ENCODE data around the gene AGPAT3. TPM values are rescaled to one million over a fixed set of nuclear protein-coding genes. Genes with fewer than 3 reads are reported as not detected.

The AGPAT3 gene
- total RNA-seq, 1 donor from 2014 or later = 63.2 TPM

GRCh38 chr21:43940329-43941050 is 75.5 kb downstream of the AGPAT3 start:
- Mint-ChIP-seq H3K9me3 (ENCODE audit: unreplicated experiment) (no peaks in the 10 kb centered on the region), H3K4me3 (ENCODE audit: unreplicated experiment) (no peak overlapping the region), H3K36me3 (ENCODE audit: unreplicated experiment) (peaks cover 2% of the 10 kb centered on the region), H3K4me1 (ENCODE audit: unreplicated experiment) (peaks cover 8% of the 10 kb centered on the region), H3K27me3 (ENCODE audit: unreplicated experiment) (no peaks in the 10 kb centered on the region), H3K27ac (ENCODE audit: unreplicated experiment) (no peak overlapping the region)
- no peak for TF ChIP-seq CTCF (IDR thresholded peaks at IDR 0.05)
- no peak for DNase-seq (ENCODE audit: extremely low spot score, unreplicated experiment)

DNA sequence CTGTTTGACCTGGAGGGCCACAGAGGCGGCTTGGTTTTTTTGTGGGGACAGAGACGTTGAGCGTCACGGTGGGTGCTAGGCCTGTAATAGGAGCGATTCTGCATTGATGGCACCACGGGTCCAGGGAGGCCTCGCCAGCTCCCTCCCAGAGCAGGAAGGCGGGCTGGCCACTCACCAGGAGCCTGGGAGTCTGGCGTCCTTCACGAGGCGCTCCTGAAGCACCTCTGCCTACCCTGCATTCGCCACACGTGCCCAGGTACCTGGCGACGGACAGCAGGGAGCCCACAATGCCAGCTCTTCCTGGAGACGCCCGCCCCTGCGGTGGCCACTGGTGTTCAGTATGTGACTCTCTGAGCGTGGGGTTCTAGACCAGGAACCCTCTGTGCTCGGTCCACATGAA is 77.2 kb downstream of the AGPAT3 start:
- Mint-ChIP-seq H3K4me3 (ENCODE audit: unreplicated experiment) (no peak overlapping the region), H3K9me3 (ENCODE audit: unreplicated experiment) (no peaks in the 10 kb centered on the region), H3K36me3 (ENCODE audit: unreplicated experiment) (peaks cover 2% of the 10 kb centered on the region), H3K4me1 (ENCODE audit: unreplicated experiment) (peaks cover 8% of the 10 kb centered on the region), H3K27ac (ENCODE audit: unreplicated experiment) (no peak overlapping the region), H3K27me3 (ENCODE audit: unreplicated experiment) (no peaks in the 10 kb centered on the region)
- no peak for DNase-seq (ENCODE audit: extremely low spot score, unreplicated experiment)
- no peak for TF ChIP-seq CTCF (IDR thresholded peaks at IDR 0.05)

GRCh38 chr21:43942621-43943020 is 77.6 kb downstream of the AGPAT3 start:
- DNase-seq (ENCODE audit: extremely low spot score, unreplicated experiment) = no peak
- no peak for TF ChIP-seq CTCF (IDR thresholded peaks at IDR 0.05)
- Mint-ChIP-seq H3K36me3 (ENCODE audit: unreplicated experiment) (peaks cover 2% of the 10 kb centered on the region), H3K27ac (ENCODE audit: unreplicated experiment) (no peak overlapping the region), H3K9me3 (ENCODE audit: unreplicated experiment) (no peaks in the 10 kb centered on the region), H3K27me3 (ENCODE audit: unreplicated experiment) (no peaks in the 10 kb centered on the region), H3K4me3 (ENCODE audit: unreplicated experiment) (no peak overlapping the region), H3K4me1 (ENCODE audit: unreplicated experiment) (peaks cover 8% of the 10 kb centered on the region)

DNA sequence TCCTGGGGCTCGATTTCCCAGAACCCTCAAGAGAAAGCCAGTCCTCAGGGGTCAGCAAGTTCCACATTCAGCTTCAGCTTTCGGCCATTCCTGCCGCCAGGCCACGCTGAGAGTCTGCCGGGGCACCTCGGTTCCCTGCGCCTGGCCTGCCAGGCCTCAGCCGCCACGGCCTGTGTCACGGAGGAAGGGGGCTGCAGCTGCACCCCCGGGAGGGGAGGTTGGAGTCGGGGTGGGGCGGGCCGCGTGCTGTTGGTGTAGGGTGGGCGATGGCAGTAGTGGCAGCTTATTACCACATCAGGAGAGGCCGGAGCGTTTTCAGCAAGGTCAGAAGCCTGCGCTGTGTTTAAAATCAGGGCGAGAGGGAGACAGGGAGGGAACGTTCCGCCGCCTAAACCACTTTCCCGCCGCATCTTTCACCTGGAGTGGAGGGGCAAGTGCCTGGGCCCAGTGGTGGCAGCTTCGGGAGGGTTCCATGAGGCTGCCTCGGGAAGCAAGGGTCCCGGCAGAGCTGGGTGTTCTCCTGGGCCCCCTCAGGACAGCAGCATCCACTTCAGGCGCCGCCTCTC is 78.6 kb downstream of the AGPAT3 start:
- no peak for TF ChIP-seq CTCF (IDR thresholded peaks at IDR 0.05)
- peaks cover 7% of the 10 kb centered on the region for H3K4me1 Mint-ChIP-seq (ENCODE audit: unreplicated experiment)
- H3K27me3 Mint-ChIP-seq (ENCODE audit: unreplicated experiment) = no peaks in the 10 kb centered on the region

GRCh38 chr21:43944078-43944633 is 79.1 kb downstream of the AGPAT3 start:
- Mint-ChIP-seq H3K36me3 (ENCODE audit: unreplicated experiment) (peaks cover 8% of the 10 kb centered on the region), H3K27ac (ENCODE audit: unreplicated experiment) (no peak overlapping the region), H3K4me3 (ENCODE audit: unreplicated experiment) (no peak overlapping the region), H3K9me3 (ENCODE audit: unreplicated experiment) (no peaks in the 10 kb centered on the region), H3K4me1 (ENCODE audit: unreplicated experiment) (peaks cover 2% of the 10 kb centered on the region), H3K27me3 (ENCODE audit: unreplicated experiment) (no peaks in the 10 kb centered on the region)
- no peak for DNase-seq (ENCODE audit: extremely low spot score, unreplicated experiment)
- TF ChIP-seq CTCF (IDR thresholded peaks at IDR 0.05) = no peak

More for the DNA sequence above, 78.6 kb downstream of the AGPAT3 start:
- Mint-ChIP-seq H3K4me3 (ENCODE audit: unreplicated experiment) (no peak overlapping the region), H3K9me3 (ENCODE audit: unreplicated experiment) (no peaks in the 10 kb centered on the region), H3K36me3 (ENCODE audit: unreplicated experiment) (peaks cover 6% of the 10 kb centered on the region), H3K27ac (ENCODE audit: unreplicated experiment) (no peak overlapping the region)
- no peak for DNase-seq (ENCODE audit: extremely low spot score, unreplicated experiment)

All from osteocyte (in vitro differentiated cells).